HG03064 (cell line): ENCODE results near the gene PRR29.

ENCODE experiments used
- ATAC-seq: cut with Tn5 transposase; IDR thresholded peaks from one replicate; pipeline ENCODE4 v1.9.1; 2021; ENCODE audit warnings: low read depth; ENCODE audit not compliant: unreplicated experiment

Gene PRR29

DNA sequence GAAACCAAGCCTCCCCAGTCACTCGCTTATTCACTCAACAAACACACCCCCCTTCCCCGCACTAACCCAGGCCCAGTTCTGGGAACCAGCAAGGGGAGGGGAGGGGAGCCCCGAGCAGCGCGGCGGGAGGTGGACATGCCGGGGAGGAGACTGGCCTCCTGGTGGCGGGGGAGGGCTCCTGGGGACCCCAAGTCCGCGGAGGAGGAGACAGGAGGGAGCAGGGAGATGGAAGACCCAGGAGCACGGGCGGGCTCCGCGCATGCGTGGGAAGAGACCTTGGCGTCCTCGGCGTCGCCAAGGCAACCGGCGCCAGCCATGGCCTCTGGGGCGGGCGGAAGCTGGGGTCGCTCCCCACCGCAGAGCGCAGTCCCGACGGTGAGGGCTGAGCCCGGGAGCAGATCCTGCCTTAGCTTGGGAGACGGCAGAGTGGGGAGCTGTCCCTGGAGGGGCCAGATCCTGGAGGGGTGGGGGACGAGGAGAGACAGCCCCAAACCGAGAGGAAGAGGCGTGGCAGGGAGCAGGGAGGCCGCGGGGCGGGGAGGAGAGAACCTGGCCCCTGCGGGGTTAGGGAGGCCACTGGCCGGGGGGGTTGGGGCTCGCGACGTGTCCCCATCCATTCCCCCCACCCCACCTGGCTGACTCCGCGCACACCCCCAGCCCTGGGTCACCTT lies at the start of gene PRR29:
Gene PRR29 (plus strand): TSS at position 302 of the 671 bp plus-strand sequence. CDS start 14 bp downstream, at position 316.
- no peak for ATAC-seq

DNA sequence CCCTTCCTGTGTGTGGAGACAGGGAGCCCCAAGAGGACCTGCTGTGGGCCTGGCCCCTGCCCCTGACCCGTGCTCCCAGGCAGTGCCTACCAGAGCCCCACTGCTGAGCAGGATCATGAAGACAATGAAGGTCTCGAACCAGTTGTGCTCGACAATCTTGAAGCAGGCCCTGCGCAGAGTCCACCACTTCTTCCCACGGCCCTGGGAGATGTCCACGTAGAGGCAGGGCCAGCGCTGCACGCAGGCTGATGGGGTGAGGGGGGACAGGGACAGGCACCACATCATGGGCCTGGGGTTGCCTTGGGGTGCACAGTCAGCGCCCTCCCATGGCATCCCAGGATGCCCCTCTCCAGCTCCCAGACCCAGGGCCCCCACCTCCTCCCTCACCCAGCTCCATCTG lies 49.6 kb upstream of the PRR29 start:
- ATAC-seq = no peak

DNA sequence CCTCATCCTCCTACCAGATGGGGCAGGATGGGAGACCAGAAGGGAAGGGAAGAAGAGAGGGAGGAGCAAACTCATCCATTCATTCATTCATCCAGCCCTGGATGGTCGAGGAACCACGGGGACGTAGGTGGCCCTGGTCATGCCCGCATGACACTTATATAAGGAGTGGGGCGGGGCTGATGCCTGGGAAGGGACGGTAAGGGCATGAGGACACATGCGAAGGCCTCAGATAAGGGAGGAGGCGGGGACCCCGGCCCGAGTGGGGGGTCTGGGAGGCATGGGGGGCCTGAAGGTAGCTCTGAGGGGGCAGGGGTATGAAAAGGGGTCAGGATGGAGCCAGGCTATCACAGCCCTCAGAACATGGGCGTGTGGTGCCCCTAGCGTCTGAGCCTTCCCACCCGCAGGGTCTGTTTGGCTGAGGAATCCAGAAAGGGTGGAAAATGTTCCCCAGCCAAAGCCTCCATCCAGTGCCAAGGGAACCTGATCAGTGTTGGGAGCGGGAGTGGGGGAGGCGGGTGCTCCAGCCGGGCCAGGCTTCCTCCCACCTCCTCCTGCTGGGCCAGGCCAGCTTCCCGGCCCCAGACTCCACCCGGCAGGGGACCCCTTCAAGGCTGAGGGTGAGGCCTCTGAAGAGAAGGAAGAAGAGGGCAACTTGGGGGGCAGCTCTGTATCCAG lies 48.4 kb upstream of the PRR29 start:
- no peak for ATAC-seq

DNA sequence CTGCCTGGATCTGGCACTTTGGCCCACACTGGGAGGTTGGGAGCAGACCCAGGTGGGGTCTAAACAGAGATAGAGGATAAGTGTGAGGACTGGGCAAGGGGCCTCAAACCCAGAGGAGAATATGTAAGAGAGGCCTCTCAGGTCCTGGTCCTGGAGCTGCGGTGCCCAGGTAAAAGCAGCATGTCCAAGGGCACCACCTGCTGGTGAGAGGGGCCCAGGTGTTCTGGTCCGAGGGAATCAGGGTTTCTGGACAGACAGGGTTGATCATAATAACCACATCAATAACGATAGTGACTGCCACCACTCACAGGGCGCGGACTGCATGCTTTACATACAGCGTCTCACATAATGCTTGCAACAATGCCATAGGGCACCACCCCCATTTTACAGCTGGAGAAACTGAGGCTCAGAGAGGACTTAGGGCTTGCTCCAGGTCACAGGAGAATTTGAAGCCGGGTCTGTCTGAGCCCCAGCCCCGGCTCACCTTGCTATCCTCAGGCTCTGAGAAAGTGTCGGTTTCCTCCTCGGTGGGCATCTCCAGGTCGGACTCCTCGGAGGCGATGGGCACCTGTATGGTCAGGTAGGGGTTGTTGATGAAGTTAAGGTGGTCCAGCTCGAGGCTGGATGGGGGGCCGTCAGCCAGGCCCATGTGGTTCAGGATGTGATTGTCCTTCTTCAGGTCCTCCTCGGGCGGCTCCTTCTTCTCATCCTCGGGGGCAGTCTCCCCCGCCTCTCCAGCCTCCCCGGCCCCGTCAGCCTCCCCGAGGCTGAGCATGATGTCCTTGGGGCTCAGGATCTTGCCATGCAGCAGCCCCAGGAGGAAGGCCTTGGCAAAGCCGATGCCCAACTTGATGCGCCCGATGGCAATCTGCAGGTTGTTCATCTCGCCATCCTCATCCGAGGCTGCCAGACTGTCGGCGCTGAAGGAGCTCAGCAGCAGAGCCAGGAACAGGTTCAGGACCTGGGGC lies 46.9 kb upstream of the PRR29 start:
- no peak for ATAC-seq

DNA sequence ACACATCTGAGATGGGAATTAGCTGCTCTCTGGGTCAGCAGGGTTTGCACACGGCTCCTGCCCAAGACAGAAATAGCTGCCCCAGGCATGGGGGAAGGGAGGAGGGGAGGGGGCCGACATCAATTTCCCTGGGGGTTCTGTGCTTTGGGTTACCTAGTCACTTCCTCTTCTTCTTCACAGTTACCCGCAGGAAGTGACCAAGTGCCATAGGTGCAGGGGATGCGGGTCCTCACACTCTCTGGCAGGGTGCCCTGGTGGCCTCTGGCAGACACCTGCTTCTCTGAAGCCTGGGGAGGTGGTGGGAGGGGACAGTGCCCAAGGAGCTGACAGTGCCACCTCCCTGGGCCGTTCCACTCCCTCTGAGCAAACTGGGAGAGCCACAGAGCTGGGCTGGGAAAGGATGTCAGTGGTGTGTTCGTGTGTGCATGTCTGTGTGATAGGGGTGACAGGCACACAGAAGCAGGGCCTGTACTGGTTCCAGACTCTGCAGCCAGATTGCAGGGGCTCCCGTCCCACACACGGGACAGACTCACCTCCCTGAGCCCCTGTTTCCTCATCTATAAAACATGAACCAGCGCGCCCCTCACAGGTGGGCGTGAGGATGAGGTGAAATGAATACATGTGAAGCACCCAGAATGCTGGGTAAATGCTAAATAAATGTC lies 43.6 kb upstream of the PRR29 start:
- ATAC-seq = no peak

DNA sequence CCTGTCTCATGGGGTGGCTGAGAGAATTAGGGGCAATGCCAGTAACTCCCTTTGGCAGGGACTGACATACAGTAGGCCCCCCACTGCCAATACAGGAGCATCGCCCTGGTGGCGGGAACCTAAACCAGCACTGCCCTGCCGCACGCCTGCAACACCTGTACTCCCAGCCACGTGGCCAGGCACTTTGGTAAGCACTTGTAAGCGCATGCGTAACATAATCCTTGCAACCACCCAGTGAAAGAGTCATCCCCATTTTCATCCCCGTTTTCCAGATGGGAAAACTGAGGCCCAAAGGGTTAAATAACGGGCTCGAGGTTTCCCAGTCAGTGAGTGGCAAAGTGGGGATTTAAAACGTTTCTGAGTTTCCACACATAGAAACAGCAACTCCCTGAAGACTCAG lies 42.9 kb upstream of the PRR29 start:
- ATAC-seq = no peak

DNA sequence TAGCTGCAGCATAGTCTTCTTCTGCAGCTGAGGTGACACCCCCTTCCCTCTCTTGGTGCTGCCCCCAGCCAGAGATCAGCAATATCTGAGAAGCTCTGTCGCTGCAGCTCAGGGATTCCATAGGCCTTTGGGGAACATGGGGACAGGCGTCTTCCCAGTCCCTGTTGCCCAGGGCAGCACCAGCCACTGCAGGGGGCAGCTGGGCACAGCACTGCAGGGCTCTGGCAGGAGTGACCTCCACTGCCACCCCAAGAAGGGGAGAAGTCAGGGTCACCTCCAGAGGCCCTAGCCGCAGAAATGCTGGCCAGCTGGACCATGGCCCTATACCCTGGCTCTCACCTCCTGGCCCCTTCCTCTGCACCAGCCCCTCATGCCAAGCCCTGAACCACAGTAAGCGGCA lies 42.4 kb upstream of the PRR29 start:
- no peak for ATAC-seq

DNA sequence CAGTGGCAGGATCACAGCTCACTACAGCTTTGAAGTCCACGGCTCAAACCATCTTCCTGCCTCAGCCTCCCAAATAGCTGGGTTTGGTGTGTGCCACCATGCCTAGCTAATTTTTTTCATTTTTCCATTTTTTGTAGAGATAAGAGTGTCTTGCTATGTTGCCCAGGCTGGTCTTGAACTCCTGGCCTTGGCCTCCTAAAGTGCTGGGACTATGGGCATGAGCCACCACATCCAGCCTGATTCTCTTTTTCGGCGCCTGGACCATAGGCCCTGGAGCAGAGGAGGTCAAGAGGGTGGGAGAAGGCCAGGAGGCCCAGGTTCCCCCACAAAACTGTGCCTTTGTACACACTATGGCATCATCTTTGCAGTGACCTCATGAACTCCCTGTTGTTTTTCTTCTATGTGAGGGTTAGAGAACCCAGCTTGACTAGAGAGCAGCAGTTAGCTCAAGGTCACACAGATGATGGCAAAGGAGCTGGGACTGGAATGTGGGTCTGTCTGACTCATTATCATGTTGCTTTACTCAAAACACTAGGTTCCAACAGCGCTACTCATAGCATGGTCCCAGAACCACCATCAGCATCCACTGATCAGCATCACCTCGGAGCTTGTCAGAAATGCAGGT lies 41.7 kb upstream of the PRR29 start:
- ATAC-seq = no peak

DNA sequence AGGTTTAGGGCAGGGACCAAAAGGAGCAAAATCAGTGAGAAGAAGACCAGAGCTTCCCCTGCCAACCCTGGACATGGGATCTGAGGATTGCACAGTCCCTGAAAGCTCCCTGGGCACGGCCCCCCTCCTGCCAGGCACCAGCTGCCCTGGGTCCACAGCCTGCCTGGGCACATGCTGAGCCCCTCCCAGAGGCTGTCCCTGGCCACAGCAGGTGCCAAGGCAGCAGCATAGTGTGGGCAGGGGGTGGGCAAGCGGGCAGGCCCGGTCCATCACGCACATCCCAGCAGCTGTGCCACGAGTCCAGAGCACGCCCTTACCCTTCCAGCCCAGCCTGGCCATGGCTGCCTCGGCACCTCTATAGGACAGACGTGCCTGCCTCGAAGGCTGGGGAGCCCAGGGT lies 38.1 kb upstream of the PRR29 start:
- ATAC-seq = no peak

DNA sequence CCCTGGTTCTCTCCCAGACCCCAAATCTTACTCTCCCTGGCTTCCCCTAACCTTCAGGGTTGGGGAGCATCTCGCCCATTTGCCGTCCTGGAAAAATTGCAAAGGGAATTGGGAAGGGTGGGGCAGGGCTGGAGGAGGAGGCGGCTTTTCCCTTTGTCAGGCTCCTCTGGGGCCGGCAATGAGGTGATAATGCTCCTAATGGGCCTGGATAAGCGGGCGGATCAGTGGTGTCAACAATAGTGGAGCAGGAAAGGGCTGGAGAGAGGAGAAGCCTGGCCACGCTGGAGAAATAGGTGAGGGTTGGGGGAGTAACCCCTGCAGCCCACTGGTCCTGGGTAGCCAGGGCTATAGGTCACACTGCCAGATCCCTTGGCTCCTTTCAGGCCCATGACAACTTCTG lies 37.7 kb upstream of the PRR29 start:
- ATAC-seq = no peak

DNA sequence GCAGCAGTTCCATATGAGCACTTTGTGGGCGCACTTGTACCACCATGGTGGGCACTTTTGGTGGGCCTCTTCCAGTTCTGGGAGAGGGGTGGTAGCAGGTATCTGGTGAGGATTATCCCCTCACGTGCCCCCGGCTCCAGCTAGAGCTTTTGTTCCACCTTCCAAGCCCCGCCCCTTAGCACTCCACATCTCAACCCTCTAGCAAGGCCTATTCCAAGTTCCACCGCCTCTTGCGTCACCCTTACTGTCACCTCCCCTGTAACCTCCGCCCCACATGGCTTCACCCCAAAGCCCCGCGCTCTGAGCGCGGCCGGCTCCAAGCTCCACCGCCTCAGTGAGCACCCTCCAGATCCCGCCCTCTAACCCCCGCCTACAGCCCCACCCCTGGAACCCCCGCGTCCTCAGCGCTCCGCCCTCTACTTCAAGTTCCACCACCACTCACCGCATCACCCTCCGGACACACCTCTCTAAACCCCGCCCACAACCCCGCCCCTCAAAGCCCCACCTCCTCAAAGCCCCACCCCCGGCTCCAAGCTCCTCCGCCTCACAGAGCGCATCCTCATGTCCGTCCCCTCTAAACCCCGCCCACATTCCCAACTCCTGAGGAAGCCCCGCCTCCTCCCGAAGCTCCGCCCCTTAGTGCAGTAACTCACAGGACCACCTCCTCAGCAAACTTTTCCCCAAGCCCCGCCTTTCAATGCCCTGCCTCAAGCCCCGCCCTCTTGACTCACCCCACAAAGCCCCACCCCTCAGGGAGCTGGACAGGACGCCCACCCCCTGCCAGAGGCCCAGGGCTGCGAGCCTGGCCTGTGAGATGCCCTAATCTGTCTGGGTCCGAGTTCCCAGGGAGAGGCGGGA lies 36.6 kb upstream of the PRR29 start:
- no peak for ATAC-seq

DNA sequence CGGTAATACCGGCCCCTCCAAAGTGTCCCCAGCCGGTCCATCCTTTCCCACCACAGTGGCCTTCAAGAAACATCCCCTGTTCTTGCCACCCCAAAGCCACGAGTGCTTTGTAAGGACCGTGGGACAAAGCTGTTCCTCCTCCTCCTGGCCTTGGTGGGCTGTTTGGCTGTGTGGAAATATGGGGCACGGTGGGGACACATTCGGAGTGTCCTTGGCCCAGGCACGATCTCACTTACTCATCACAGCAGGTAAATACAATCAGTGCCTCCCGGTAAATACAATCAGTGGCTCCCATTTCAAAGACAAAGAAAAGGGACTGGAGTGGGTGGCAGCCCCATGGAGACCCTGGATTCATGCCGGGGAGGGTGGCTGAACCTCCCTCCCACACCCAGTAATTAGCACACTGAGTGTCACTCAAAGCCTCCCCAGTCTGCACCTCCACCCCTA lies 35.8 kb upstream of the PRR29 start:
- no peak for ATAC-seq

DNA sequence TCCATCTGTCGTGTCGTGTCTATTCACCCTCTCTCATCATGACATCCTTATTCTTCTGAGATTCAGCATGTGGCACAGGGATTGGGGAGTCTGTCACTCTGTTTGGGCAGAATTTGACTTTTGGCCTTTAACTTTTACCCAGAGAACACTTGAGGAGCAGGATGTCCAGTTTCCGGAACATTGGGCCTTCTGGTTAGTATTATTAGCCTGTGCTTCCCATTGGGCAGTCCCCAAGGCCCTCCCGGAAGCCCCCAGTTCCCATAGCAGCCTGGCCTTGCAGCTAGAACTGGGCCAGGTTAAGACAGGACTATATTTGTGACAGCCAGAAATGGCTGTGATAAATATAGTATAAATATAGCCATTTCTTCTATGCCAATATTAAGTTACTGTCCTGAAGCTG lies 35.0 kb upstream of the PRR29 start:
- ATAC-seq = no peak

DNA sequence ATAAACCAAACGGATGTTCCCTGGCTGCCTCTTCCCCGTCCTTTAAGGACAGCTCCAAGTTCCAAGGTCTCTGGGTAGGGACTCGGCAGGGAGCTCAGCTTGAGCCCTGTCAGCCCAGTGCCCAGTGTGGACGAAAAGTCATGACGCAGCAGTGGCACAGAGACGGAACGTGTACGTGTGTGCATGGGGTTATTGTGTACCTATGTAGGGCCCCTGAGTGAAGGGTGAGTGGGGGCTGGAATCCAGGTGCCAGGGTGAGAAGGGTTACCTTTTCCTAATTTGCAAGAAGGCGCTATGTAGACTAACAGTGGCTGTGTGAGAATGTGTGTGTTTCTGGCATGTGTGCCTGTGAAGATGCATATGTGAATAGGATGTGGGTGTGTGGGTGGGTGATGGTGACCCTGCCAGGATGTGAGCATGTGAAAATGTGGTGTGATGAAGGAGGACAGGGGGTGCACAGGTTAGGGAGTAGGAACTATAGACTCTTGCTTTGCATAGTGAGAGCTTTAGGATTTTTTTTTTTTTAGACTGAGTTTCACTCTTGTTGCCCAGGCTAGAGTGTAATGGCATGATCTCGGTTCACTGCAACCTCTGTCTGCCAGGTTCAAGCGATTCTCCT lies 31.4 kb upstream of the PRR29 start:
- no peak for ATAC-seq

DNA sequence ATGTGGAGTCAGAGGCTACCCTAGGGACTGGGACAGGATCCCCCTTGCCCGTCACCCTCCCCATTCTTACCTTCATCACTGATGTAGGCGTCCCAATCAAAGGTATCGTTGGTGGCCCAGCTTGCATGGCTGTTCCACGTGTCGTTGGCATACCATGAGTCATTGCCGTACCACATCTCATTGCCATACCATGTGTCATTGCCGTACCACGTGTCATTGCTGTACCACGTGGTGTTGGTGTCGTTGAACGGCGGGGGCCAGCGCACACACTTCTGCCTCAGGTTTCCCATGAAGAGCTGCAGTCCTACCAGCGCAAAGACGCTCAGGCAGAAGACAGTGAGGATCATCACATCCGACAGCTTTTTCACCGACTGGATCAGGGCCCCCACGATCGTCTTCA lies 30.2 kb upstream of the PRR29 start:
- no peak for ATAC-seq

DNA sequence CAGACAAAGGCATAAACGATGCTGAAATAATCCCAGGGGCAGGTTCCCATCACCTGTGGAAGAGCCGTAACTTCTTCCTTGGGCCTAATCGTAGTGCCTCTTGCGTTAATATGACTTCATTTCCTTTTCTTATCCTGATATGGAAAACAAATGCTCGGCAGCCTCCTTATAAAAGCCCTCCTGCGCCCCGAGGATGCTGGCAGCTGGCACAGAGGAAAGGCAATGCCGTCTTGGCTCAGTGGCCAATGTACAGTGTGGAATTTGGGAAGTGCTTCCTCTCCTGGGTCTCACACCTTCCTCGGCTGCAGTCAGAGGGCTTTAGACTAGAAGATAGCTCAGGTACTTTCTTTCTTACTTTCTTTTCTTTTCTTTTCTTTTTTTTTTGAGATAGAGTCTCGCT lies 28.9 kb upstream of the PRR29 start:
- no peak for ATAC-seq

DNA sequence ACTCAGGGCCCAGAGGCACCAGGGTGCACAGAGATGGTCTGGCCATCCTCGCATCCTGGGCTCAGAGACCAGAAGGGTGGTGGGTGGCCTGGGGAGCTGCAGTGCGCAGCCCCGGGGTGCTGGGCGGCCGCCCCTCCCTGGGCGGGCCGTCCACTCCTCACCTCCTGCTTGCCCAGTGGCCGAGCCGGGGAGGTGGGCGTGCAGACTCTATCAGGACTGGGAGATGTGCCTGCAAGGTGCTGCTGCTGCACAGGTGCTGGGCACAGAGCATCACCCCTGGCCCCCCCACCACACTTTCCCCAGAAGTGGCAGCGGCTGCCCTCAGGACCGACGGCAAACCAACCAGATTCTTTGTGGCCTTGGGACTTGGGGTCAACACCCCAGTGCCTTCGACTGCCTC lies 25.4 kb upstream of the PRR29 start, which contains the start of gene SCN4A:
Gene SCN4A (minus strand): TSS at position 123 of the 400 bp plus-strand sequence. CDS start 77 bp downstream, at position 46.
- ATAC-seq = no peak

DNA sequence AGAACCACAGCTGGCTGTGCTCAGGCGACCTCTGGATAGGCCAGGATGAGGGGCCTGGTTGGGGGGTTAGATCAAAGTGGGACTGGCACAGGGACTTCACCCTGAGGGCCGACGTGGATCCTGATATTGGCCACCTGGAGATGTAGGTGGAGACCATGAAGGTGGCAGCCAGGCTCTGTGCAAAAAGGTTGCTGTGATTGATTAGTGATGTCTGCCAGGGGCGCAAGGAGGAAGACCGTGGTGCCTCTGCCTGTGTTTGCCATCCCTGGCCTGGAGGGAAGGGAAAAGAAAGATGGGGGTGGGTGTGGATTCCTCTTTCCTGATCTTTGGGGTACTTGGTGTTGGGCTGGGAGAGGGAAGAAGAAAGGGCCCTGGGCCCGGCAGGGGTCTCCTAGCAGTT lies 24.9 kb upstream of the PRR29 start:
- no peak for ATAC-seq
